D721Med (cell line): ENCODE results near the gene SLC25A45.

Source experiments
- DNase-seq: peaks from one replicate; pipeline ENCODE4 v3.0.0; 2011; ENCODE audit warnings: low spot score; ENCODE audit not compliant: insufficient read length
- FAIRE-seq: peaks from 2 replicates; lab custom pipeline; 2011; peaks lifted over from hg19 to GRCh38; lab: Jason Lieb, UNC
- CTCF ChIP-seq: IDR thresholded peaks from 2 replicates; pipeline ENCODE4 v1.5.1; 2012; ENCODE audit warnings: mild to moderate bottlenecking, control low read depth; ENCODE audit not compliant: insufficient read depth; ENCODE audit errors: missing control alignments

SLC25A45 gene

GRCh38 chr11:65410936-65411680 is 28.7 kb upstream of the SLC25A45 start:
- DNase-seq, result no peak
- TF ChIP-seq CTCF, result no peak
- FAIRE-seq, result no peak

- TF ChIP-seq CTCF, result no peak
- no peak for DNase-seq
- FAIRE-seq, result no peak
Observed at GRCh38 chr11:65404638-65405339, 22.3 kb upstream of the SLC25A45 start.

- FAIRE-seq (no peak), DNase-seq (no peak)
- TF ChIP-seq CTCF, result no peak
Observed at GRCh38 chr11:65404210-65404609, 21.8 kb upstream of the SLC25A45 start.

- FAIRE-seq (no peak), DNase-seq (no peak)
- no peak for TF ChIP-seq CTCF
Observed at GRCh38 chr11:65403607-65404121, 21.2 kb upstream of the SLC25A45 start.

GRCh38 chr11:65402790-65403189 is 20.3 kb upstream of the SLC25A45 start:
- FAIRE-seq, result no peak
- no peak for TF ChIP-seq CTCF
- no peak for DNase-seq

GRCh38 chr11:65401803-65402248 is 19.4 kb upstream of the SLC25A45 start:
- FAIRE-seq, result no peak
- DNase-seq, result no peak
- no peak for TF ChIP-seq CTCF
